HCT116 (cell line): ENCODE results near the gene PTH2.

ENCODE experiments used
- CEBPB ChIP-seq: IDR thresholded peaks from 2 replicates; pipeline ENCODE4 v1.6.1; 2012; ENCODE audit warnings: low read depth
- CTCF ChIP-seq, 3 experiments: fragments of 200-600 bp in 1 of 3; sonication (generic) in 1 of 3; IDR thresholded peaks in 2 of 3; conservative IDR thresholded peaks in 1 of 3; 2 replicates each; pipeline ENCODE4 v1.5.1; 2012 to 2017; ENCODE audit warnings: low read depth in 2 of 3, low read length in 2 of 3, antibody characterized with exemption in 1 of 3, borderline replicate concordance in 1 of 3, control low read depth in 1 of 3, mild to moderate bottlenecking in 1 of 3, mixed read lengths in 1 of 3, mixed run types in 1 of 3, moderate library complexity in 1 of 3; ENCODE audit not compliant: insufficient read depth in 1 of 3
- EZH2phosphoT487 ChIP-seq: fragments of 200-600 bp; IDR thresholded peaks from 2 replicates; pipeline ENCODE4 v1.6.1; 2018; ENCODE audit warnings: antibody characterized with exemption, borderline replicate concordance
- JUND ChIP-seq: IDR thresholded peaks from 2 replicates; pipeline ENCODE4 v1.6.1; 2012
- MAX ChIP-seq: IDR thresholded peaks from 2 replicates; pipeline ENCODE4 v1.6.1; 2012
- POLR2A ChIP-seq: IDR thresholded peaks from 2 replicates; pipeline ENCODE4 v1.7.0; 2011; ENCODE audit warnings: borderline replicate concordance; ENCODE audit not compliant: insufficient read depth, insufficient read length; ENCODE audit errors: extremely low read depth
- POLR2AphosphoS5 ChIP-seq: IDR thresholded peaks from 2 replicates; pipeline ENCODE4 v1.6.1; 2011; ENCODE audit warnings: mild to moderate bottlenecking, low read depth, low read length, moderate library complexity
- ZFX ChIP-seq: fragments of 450-650 bp; IDR thresholded peaks from 2 replicates; pipeline ENCODE4 v1.6.1; 2017

- TF ChIP-seq CEBPB (no peak), CTCF (IDR thresholded peaks at IDR 0.05 in 2 of 3, conservative IDR thresholded peaks at IDR 0.05 in 1 of 3; ENCODE audit: borderline replicate concordance in 1 of 3, insufficient read depth in 1 of 3, low read depth in 2 of 3, low read length in 2 of 3) (0 out of 6 replicates have a peak, but pooled peaks of 1 of the 3 experiments have one; percentile 8), POLR2AphosphoS5 (no peak), POLR2A (no peak), MAX (no peak), JUND (no peak), ZFX (no peak), EZH2phosphoT487 (no peak)
These were observed 22.8 kb upstream of the PTH2 start for GRCh38 chr19:49445997-49446396.
